Measurements from ENCODE around the gene NAA50.

NAA50 gene

GRCh38 chr3:113685956-113686721 lies 59.9 kb downstream of the NAA50 start:
- DNase-seq (ENCODE audit: low read depth) = no peak

GRCh38 chr3:113685124-113685523 lies 60.9 kb downstream of the NAA50 start:
- DNase-seq (ENCODE audit: low read depth) = no peak

GRCh38 chr3:113684271-113684819 lies 61.7 kb downstream of the NAA50 start:
- no peak for DNase-seq (ENCODE audit: low read depth)

GRCh38 chr3:113678773-113679172 lies 67.3 kb downstream of the NAA50 start:
- no peak for DNase-seq (ENCODE audit: low read depth)

DNA sequence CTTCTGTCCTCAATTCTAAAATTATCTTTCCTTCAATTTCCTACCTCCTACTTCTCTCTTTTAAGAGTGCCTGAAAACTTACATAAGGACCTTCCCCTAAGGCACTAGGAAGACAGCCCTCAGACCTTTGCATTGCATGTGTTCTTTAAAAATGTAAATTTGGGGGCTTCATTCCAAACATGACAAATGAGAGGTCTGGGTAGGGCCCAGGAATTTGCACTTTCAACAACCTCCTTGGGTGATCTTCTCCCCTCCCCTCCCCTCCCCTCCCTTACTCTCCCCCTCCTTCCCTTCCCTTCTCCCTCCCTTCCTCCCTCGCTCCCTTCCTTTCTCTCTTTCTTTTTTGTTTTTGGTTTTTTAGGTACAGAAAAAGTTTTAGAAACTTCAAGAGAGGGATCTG lies 68.3 kb downstream of the NAA50 start:
- DNase-seq (ENCODE audit: low read depth) = no peak

GRCh38 chr3:113676261-113676660 lies 69.8 kb downstream of the NAA50 start:
- DNase-seq (ENCODE audit: low read depth) = no peak

DNA sequence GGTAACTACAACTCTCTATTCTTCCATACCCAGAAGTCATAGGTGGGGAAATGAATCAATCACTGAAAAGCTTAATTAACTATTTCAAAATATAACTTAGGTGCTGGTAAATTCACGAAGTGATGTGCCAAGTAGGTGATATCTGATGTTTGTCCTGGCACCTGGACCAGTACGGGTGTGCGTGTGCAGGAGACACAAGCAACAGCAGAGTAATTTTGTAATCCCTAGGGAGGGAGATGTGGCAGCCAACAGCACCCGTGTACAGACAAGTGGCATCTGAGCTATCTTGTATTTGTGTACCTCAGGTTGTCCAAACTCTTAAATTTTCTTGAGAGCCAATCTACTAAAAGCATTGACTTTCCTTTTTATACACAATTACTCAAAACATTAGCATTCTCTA lies 72.5 kb downstream of the NAA50 start:
- DNase-seq (ENCODE audit: low read depth) = no peak

DNA sequence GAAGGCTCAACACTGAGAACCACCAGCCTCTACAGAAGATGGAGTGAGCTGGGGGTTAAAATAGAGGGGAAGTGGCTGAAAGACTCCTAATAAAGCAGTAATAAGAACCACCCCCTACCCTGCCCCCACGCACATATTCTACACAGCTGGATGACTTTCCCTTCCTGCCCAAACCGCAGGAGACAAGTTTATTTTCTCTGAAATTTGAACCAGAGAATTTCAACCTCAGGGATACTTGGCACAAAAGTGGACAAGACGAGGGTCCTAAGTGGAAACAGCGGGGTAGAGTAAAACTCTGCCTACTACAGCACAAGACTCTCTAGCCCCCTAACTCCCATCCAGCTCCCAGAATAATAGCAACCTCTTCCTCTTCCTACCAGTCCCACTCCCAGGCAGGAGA lies 78.0 kb downstream of the NAA50 start:
- DNase-seq (ENCODE audit: low read depth) = no peak
